ENCODE data around the gene AICDA.

DNA sequence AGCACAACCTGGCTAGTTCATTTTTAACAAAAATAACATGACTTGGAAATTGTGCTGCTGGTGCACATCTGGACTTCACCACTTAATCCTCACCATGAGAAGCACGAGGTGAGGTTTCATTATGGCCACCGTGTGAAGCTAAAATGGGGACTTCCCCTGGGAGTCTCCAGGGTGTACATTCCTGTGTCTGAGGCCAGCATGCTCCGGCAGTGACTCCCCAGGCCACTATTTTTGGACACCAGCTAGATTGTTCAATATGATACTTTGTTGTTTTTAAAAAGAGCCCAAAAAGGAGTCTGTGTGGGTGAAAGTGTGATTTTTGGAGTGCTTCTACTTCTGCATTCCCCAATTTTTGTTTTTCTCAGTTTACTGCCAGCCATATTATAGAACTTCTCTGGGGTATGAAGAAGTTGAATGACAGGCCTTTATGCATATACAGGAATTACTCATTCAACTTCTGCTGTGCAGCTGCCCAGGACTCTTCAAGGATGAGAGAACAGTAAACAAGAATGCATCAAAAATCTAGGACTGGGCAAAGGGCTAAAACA is 16.9 kb upstream of the AICDA start:
- TF ChIP-seq POLR2AphosphoS5 (IDR thresholded peaks at IDR 0.05) = no peak
- TF ChIP-seq, protein P1, sequence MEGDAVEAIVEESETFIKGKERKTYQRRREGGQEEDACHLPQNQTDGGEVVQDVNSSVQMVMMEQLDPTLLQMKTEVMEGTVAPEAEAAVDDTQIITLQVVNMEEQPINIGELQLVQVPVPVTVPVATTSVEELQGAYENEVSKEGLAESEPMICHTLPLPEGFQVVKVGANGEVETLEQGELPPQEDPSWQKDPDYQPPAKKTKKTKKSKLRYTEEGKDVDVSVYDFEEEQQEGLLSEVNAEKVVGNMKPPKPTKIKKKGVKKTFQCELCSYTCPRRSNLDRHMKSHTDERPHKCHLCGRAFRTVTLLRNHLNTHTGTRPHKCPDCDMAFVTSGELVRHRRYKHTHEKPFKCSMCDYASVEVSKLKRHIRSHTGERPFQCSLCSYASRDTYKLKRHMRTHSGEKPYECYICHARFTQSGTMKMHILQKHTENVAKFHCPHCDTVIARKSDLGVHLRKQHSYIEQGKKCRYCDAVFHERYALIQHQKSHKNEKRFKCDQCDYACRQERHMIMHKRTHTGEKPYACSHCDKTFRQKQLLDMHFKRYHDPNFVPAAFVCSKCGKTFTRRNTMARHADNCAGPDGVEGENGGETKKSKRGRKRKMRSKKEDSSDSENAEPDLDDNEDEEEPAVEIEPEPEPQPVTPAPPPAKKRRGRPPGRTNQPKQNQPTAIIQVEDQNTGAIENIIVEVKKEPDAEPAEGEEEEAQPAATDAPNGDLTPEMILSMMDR (IDR thresholded peaks at IDR 0.05 in 8 of 11, conservative IDR thresholded peaks at IDR 0.05 in 3 of 11) = no peak
- no peak for TF ChIP-seq POLR2A (IDR thresholded peaks at IDR 0.05)

Data from spleen (tissue), 7 donors.